Stimulated activated naive CD8-positive, alpha-beta T cell treated with anti-CD3 and anti-CD28 coated beads, Interleukin-15, Interleukin-2, amounts not matched to agents 100 U/mL and 50 U/mL, for 24 hours (primary cell): ENCODE results near the gene CIAO2B.
"Not testable (repeated sequence)": the region's sequence is repeated elsewhere in the genome, so short reads cannot be mapped to it uniquely, and the experiment has no call there.

Experiments used
- ATAC-seq: fragments of 150-1000 bp; cut with Tn5 transposase; one replicate; pipeline ENCODE4 v1.10.0; 2021
- DNase-seq: peaks from one replicate; pipeline ENCODE4 v3.0.0; 2021

The CIAO2B gene

DNA sequence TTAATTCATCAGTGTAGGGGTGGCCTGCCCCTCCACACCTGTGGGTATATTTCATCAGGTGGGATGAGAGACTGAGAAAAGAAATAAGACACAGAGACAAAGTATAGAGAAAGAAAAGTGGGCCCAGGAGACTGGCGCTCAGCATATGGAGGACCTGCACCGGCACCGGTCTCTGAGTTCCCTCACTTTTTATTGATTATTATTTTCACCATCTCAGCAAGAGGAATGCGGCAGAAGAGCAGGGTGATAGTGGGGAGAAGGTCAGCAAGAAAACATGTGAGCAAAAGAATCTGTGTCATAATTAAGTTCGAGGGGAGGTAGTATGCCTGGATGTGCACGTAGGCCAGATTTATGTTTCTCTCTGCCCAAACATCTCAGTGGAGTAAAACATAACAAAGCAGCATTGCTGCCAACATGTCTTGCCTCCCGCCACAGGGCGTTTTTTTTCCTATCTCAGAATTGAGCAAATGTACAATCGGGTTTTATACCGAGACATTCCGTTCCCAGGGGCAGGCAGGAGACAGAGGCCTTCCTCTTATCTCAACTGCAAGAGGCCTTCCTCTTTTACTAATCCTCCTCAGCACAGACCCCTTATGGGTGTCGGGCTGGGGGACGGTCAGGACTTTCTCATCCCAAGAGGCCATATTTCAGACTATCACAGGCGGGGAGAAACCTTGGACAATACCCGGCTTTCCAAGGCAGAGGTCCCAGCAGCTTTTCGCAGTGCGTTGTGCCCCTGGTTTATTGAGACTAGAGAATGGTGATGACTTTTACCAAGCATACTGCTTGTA, 21.4 kb upstream of the CIAO2B start:
- DNase-seq, ATAC-seq: not testable (repeated sequence)

DNA sequence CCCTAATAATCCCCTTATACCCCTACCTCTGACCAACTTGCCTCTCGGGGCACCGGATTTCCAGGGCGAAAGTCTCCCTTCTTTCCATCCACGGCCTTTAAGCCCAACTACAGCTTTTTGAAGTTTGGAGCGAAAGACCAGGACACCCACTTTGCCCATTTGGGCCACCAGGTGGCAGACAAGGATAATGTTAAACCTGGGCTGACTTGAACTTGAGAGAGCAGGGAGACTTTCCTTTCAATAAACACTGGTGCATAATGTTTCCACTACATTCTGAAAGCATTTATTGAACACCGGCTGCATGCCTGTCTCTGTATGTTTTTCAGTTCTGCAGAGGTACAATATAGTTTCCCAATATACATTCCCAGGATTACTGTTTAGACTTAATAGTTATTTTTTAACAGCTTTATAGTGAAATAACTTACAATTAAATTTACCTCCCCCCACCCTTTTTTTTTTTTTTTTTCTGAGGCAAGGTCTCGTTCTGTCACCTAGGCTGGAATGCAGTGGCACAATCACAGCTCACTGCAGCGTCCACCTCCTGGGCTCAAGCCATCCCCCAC, 20.0 kb upstream of the CIAO2B start:
- DNase-seq: peak; percentile 81
- peak; percentile 67 for ATAC-seq

DNA sequence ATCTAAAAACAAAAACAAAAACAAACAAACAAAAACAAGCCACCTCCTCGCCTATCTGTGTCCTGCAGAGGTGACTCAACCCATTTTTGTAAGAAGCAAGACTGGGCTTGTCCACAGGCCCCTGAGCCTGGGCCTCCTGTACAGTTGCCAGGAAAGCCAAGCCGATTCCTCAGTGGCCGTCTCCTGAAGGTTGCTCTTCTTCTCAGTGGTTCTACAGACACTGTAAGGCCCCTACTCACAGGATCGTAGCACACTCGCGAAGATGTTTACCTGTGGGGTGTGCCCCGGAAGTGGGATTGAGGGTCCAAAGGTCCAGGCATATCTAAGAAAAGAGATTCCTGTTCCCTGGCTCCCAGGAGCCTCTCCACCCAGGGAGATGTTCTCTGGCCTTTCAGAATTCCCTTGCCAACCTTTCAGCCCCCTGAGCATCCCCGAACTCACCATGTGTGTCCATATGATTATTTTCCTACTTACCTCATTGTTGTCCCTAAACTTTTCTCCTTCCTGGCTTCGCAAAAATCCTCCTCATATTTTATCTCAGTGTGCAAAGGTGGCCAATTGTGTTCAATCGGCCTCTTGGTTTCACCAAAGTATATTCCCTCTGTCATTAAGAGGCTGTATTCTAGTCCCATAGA, 19.4 kb upstream of the CIAO2B start:
- DNase-seq (no peak), ATAC-seq (no peak)

DNA sequence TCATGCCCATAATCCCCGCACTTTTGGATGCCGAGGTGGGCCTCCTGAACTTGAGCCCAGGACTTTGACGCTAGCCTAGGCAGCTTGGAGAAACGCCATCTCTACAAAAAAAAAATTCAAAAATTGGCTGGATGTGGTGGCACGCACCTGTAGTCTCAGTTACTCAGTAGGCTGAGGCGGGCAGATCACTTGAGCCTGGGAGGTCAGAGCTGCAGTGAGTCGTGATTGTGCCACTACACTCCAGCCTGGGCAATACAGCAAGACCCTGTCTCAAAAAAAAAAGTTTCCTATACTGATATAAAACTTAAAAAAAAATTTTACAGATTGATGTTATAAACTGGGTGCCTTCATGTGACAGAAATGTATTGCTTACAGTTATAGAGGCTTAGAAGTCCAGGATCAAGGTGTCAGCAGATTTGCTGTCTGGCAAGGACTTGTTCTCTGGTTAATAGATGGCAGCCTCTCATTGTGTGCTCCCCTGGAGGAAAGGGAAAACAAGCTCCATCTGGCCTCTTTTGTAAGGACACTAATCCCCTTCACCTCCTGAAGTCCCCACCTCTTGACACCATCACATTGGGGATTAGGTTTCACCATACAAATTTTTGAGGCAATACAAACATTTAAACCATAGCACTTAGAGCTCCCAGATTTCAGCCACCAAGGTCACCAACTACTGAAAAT, 18.4 kb upstream of the CIAO2B start:
- ATAC-seq (no peak), DNase-seq (no peak)

DNA sequence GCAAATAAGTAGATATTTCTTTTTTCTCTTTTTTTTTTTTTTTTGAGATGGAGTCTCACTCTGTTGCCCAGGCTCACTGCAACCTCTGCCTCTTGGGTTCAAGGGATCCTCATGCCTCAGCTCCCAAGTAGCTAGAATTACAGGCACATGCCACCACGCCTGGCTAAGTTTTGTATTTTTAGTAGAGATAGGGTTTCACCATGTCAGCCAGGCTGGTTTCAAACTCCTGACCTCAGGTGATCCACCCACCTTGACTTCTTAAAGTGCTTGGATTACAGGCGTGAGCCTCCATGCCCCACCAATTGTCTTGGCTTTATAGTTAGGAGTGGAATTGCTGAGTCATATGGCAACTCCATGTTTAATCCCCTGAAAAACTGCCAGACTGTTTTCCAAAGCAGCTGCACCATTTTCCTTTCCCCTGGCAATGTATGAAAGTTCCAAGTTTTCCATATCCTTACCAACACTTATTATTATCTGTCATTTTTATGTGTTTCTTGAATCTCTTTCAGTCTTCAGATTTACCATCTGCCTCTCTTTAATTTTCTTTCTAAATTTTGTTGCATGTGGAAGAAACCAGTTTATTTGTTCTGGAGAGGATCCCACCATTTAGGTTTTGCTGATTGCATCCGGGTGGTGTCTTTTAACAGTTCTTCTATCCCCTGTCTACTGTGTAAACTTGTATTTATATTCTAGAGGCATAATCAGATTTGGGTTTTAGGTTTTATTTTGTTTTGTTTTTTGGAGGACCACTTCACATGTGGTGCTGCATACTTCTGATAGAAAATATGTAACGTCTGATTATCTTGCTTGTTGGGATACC, 17.0 kb upstream of the CIAO2B start:
- no peak for DNase-seq
- ATAC-seq: no peak

DNA sequence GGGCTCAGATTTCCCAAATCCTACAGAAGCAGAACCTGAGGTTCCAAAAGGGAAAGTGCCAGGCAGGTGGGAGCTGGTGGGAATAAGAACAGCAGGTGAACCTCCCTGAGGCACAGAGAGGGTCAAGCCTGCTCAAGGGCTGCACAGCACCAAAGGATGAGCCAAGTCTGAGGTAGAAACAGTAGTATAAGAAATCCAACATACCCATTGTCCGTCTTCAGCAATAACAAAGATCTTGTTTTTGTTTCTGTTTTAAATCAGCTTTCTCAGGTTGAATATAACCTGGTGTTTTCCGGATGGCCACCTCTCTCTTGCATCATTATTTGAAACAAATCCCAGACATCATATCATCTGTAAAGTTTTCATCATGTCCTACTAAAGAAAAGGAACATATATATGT, 16.2 kb upstream of the CIAO2B start:
- DNase-seq: no peak
- no peak for ATAC-seq

DNA sequence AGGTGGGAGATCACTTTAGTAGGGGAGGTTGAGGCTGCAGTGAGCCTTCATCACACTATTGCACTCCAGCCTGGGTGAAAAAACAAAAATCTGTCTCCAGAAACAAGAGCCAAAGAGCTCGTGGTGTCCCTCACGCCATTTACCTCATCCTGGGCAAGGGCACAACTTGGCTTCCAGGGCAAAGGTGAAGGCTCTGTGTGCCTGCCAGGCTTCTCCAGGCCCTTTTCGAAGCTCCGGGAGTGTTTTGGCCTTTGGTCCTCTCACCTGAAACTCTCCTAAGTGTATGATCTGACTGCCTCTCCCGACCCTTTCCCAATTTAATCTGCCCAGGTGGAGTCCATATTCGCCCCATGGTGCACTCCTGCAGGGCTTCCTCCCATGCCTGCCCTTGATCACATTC, 15.3 kb upstream of the CIAO2B start:
- no peak for DNase-seq
- no peak for ATAC-seq

DNA sequence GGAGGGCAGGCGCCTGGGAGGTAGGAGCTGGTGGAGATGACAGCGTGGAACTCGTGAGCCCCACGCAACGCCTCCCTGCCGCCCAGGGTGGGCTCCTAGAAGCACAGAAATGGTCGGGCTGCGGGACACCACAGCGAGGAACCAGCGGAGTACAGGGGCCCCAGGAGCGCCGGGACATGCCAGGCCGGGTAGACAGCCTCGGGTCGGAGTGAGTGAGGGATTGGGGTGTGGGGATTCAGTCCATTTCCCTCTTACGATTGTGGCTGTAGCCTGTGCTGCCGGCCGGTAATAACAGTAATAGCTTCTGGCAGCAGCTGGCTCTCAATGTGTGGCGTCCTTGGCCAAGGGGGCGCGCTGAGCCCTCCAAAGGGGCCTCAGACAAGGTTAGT, 14.6 kb upstream of the CIAO2B start:
- DNase-seq (no peak), ATAC-seq (no peak)

DNA sequence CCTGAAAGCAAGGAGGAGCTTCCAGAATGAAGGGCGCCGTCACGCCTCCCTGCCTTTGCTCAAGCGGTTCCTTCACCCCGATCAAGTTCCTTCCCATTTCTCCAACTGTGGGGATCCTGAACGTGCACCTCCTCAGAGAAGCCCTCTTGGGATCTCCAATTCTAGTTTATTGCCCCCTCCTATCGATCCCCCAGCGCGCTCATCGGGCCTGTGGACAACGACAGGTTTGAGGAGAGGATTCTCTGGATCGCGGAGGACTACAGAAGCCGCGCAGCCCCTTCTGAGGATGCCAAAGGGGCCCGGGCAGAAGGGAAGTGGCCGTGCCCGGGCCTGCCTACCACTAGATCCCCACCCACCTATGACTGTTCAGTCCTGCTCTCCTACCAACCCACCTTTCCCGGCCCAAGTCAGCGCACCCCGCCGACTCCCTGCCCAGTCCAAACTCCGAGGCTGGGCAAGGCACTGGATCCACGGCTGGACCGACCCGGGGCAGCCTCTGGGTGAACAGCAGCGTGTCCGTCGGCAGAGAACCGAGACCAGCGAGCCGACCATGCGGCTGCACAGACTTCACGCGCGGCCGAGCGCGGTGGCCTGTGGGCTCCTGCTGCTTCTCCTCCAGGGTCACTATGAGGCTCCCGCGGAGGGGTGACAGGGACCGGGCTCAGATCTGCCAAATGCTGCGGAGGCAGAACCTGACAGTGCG, 14.1 kb upstream of the CIAO2B start:
- DNase-seq: no peak
- peak; percentile 19 for ATAC-seq

DNA sequence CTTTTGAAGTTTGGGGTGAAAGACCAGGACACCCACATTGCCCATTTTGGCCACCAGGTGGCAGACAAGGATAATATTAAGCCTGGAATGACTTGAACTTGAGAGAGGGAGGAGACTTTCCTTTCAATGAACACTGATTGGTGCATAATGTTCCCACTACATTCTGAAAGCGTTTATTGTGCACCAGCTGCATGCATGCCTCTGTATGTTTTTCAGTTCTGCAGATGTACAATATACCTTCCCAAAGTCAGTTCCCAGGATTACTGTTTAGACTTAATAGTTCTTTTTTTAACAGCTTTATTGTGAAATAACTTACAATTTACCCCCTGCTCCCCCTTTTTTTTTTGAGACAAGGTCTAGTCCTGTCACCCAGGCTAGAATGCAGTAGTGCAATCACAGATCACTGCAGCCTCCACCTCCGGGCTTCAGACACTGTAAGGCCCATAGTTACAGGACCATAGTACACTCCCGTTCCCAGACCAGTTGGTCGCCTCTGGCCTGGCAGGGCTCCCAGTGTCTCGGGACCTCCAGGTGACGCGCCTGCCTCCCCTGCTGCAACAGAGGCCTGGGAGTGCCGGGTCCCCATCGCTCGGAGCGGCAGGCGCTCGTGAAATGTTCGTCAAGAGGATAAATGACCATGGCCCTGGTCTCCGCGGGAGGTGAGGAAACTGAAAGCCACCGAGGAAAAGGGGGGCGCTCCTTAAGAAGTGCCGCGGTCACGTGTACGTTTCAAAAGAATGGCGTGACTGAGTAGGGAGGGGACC, 13.3 kb upstream of the CIAO2B start:
- DNase-seq (peak; percentile 87), ATAC-seq (peak; percentile 81)

DNA sequence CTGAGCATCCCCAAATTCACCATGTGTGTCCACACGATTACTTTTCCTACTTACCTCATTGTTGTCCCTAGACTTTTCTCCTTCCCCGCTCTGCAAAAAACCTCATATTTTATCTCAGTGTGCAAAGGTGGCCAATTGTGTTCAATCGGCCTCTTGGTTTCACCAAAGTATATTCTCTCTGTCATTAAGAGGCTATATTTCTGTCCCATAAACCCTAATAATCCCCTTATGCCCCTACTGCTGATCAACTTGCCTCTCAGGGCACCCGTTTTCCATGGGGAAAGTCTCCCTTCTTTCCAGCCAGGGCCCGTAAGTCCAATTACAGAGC, 12.7 kb upstream of the CIAO2B start:
- ATAC-seq (no peak), DNase-seq (no peak)

DNA sequence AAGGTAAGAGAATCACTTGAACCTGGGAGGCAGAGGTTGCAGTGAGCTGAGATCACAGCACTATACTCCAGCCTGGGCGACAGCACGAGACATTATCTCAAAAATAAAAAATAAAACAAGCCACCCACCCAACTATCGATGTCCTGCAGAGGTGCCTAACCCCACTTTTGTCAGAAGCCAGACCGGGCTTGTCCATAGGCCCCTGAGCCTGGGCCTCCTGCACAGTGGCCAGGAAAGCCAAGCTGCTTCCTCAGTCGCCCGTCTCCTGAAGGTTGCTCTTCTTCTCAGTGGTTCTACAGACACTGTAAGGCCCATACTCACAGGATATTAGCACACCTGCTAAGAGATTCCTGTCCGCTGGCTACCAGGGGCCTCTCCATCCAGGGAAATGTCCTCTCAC, 12.3 kb upstream of the CIAO2B start:
- ATAC-seq (no peak), DNase-seq (no peak)

DNA sequence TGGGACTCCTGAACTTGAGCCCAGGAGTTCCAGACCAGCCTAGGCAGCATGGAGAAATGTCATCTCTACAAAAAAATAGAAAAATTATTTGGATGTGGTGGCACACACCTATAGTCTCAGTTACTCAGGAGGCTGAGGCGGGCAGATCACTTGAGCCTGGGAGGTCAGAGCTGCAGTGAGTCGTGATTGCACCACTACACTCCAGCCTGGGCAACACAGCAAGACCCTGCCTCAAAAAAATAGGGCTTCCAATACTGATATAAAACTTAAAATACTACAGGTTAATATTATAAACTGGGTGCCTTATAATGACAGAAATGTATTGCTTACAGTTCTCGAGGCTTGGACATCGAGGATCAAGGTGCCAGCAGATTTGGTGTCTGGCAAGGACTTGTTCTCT, 11.7 kb upstream of the CIAO2B start:
- DNase-seq (no peak), ATAC-seq (no peak)

DNA sequence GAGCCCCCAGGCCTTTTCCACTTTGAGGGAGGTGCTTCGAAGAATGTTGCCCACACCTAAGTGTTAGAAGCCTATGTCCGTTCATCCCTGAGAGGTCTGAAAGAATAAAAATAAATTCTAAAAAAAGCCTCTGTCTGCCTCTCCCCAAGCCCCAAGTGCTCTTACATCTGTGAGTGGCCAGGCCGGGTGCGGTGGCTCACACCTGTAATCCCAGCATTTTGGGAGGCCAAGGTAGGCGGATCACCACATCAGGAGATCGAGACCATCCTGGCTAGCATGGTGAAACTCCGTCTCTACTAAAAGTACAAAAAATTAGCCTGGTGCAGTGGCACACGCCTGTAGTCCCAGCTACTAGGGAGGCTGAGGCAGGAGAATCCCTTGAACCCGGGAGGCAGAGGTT, 10.8 kb upstream of the CIAO2B start:
- DNase-seq, ATAC-seq: not testable (repeated sequence)

DNA sequence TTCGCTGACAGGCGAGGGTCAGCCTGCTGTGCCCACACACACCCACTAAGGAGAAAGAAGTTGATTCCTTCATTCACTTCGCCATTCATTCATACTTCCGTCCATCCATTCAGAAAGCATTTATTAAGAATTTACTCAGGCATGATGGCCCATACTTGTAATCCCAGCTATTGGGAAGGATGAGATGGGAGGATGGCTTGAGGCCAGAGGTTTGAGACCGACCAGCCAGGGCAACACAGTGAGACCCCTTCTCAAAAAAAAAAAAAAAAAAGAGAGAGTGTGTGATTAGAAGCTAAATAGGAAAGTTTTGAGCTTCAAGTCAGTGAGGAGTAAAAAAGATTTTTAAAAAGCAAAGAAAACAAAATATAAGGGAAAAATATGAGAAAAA, 9.8 kb upstream of the CIAO2B start:
- DNase-seq: no peak
- ATAC-seq: no peak

DNA sequence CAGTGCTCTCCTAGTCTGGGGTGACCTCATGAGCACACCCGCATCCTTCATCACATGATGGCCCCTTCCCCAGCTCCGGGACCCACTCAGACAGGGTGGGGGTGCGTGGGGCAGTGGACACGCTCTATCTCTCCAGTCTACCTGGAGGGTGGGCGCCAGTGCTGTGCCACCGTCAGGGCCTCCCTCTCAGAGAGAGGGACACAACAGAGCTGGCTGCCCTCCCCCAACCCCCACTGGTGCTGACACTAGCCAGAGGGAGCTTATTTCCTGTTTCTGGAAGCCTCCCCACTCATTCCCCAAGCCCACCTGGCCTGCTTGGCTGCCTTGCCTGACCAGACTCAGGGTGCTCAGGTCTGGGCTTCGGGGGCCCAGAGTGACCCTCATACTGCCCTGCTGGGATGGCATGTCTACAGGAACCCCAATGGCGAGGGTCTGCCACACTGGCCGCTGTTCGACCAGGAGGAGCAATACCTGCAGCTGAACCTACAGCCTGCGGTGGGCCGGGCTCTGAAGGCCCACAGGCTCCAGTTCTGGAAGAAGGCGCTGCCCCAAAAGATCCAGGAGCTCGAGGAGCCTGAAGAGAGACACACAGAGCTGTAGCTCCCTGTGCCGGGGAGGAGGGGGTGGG, 9.3 kb upstream of the CIAO2B start:
- ATAC-seq: no peak
- no peak for DNase-seq

DNA sequence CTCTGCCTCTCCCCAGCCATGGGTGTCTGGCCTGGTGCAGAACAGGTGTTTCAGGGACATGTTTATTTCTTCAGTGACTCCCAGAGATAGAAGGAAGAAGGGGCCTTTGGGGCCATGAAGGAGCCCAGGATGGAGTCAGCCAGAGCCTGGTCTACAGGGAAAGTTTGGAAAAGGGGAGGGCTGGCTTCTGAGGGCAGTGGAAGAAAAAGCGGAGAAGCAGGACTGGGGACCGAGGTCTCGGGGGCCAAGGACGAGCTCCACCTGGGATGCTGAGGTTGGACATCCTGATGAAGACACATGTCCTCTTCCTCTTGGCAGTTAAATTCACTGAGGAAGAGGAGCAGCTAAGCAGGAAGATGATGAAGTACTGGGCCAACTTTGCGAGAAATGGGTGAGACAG, 8.8 kb upstream of the CIAO2B start:
- ATAC-seq: no peak
- no peak for DNase-seq

DNA sequence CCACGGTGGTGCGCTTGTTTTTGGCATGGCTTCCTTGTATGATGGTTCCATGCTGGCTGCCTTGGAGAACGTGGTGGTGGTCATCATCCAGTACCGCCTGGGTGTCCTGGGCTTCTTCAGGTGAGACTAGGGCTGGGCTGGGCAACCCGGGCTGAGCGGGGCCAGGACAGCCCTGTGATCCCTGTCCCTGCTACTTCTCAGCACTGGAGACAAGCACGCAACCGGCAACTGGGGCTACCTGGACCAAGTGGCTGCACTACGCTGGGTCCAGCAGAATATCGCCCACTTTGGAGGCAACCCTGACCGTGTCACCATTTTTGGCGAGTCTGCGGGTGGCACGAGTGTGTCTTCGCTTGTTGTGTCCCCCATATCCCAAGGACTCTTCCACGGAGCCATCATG, 6.0 kb upstream of the CIAO2B start:
- ATAC-seq (no peak), DNase-seq (no peak)

DNA sequence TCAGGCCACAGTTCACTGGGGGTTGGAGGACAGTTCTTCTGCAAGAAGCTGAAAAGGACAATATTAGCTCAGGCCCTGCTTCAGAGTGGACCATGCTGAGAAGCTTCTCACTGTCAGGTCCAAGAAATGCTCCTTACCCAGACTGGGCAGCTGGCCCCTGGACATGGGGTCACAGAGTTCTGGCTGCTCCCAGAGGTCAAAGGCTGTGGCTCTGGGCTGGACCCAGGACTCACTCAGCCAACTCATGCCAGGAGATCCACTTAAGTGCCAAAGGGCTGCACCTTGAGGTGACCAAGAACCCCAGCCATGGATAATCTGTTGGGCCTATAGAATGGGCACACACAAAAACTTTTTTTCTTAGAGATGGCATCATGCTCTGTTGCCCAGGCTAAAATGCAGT, 5.2 kb upstream of the CIAO2B start:
- no peak for ATAC-seq

DNA sequence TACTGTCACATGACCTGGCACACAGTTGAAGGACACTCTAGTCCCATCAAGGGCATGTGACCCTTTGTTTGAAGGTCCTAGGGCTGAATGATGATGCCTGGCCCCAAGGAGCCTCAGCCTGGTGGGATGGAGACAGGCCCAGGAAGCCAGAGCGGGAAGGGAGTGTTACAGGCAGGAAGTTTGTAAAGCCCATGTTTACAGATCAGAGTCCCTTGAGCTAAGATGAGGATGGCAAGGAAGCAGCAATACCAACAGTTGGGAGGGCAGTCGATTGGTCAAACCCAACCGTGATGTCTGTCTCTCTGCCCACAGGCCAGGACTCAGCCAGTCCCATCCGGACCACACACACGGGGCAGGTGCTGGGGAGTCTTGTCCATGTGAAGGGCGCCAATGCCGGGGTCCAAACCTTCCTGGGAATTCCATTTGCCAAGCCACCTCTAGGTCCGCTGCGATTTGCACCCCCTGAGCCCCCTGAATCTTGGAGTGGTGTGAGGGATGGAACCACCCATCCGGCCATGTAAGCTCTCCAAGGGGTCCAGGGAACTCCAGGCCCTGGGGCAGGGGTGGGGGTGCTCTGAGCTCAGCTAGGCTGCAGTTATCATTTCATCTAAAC, 3.6 kb upstream of the CIAO2B start:
- ATAC-seq (no peak), DNase-seq (no peak)

More for the DNA sequence above, 5.2 kb upstream of the CIAO2B start:
- DNase-seq: no peak
